SK-N-SH treated with all-trans-retinoic acid at 6 μM for 48 hours (cell line): Measurements from ENCODE around the gene FAM43A.

Experiments
- ATAC-seq: fragments of 200-7000 bp; cut with Tn5 transposase; 3 replicates; pipeline ENCODE4 v1.9.1; 2020; ENCODE audit warnings: mild to moderate bottlenecking, moderate library complexity
- ARNTL ChIP-seq: fragments of 450-650 bp; formaldehyde crosslinking; IDR thresholded peaks from 2 replicates; pipeline ENCODE4 v1.5.0; 2020; ENCODE audit warnings: low read depth, mild to moderate bottlenecking, moderate library complexity, borderline replicate concordance
- BACH2 ChIP-seq: fragments of 250-450 bp; sonication (Bioruptor Pico); IDR thresholded peaks from 2 replicates; pipeline ENCODE4 v1.9.0; 2021; ENCODE audit warnings: mild to moderate bottlenecking, borderline replicate concordance
- ESRRG ChIP-seq: fragments of 250-450 bp; sonication (Bioruptor Pico); IDR thresholded peaks from 2 replicates; pipeline ENCODE4 v1.6.1; 2021; ENCODE audit warnings: mild to moderate bottlenecking
- GLIS3 ChIP-seq: fragments of 250-450 bp; sonication (Bioruptor Pico); IDR thresholded peaks from 2 replicates; pipeline ENCODE4 v1.5.0; 2020; ENCODE audit warnings: mild to moderate bottlenecking, moderate library complexity
- ISL1 ChIP-seq: fragments of 250-450 bp; sonication (Bioruptor Pico); IDR thresholded peaks from 2 replicates; pipeline ENCODE4 v2.1.2; 2022; ENCODE audit warnings: mild to moderate bottlenecking, moderate library complexity
- OSR1 ChIP-seq: fragments of 250-450 bp; sonication (Bioruptor Pico); IDR thresholded peaks from 2 replicates; pipeline ENCODE4 v1.8.0; 2022; ENCODE audit warnings: moderate library complexity, mild to moderate bottlenecking, inconsistent platforms
- RARB ChIP-seq: fragments of 250-450 bp; sonication (Bioruptor Pico); IDR thresholded peaks from 2 replicates; pipeline ENCODE4 v1.8.0; 2021; ENCODE audit warnings: mild to moderate bottlenecking, moderate library complexity
- SNAI2 ChIP-seq: fragments of 250-450 bp; sonication (Bioruptor Pico); IDR thresholded peaks from 2 replicates; pipeline ENCODE4 v1.5.0; 2020; ENCODE audit warnings: mild to moderate bottlenecking, moderate library complexity
- TCF4 ChIP-seq: fragments of 250-450 bp; sonication (Bioruptor Pico); IDR thresholded peaks from 2 replicates; pipeline ENCODE4 v1.8.0; 2021; ENCODE audit warnings: mild to moderate bottlenecking, moderate library complexity, borderline replicate concordance
- ZFP3 ChIP-seq: fragments of 250-450 bp; sonication (Bioruptor Pico); IDR thresholded peaks from 2 replicates; pipeline ENCODE4 v1.5.0; 2020; ENCODE audit warnings: mild to moderate bottlenecking, moderate library complexity
- ZNF70 ChIP-seq: fragments of 450-650 bp; formaldehyde crosslinking; IDR thresholded peaks from 2 replicates; pipeline ENCODE4 v1.5.0; 2020; ENCODE audit warnings: mild to moderate bottlenecking, moderate library complexity
- ZNF8 ChIP-seq: fragments of 450-650 bp; formaldehyde crosslinking; IDR thresholded peaks from 2 replicates; pipeline ENCODE4 v1.5.0; 2020; ENCODE audit warnings: mild to moderate bottlenecking, moderate library complexity
- TF ChIP-seq, protein P1 (sequence below): fragments of 250-450 bp; sonication (Bioruptor Pico); IDR thresholded peaks from 2 replicates; pipeline ENCODE4 v1.5.0; 2020; ENCODE audit warnings: mild to moderate bottlenecking, moderate library complexity
- TF ChIP-seq, protein P2 (sequence below): fragments of 250-450 bp; sonication (Bioruptor Pico); IDR thresholded peaks from 2 replicates; pipeline ENCODE4 v1.5.1; 2021; ENCODE audit warnings: mild to moderate bottlenecking, moderate library complexity
- TF ChIP-seq, protein P3 (sequence below): fragments of 250-450 bp; sonication (Bioruptor Pico); IDR thresholded peaks from 2 replicates; pipeline ENCODE4 v1.5.1; 2020; ENCODE audit warnings: low read depth, mild to moderate bottlenecking, moderate library complexity
- TF ChIP-seq, protein P4 (sequence below): fragments of 250-450 bp; sonication (Bioruptor Pico); IDR thresholded peaks from 2 replicates; pipeline ENCODE4 v1.8.0; 2020; ENCODE audit warnings: mild to moderate bottlenecking, moderate library complexity, borderline replicate concordance

Gene FAM43A, protein sequence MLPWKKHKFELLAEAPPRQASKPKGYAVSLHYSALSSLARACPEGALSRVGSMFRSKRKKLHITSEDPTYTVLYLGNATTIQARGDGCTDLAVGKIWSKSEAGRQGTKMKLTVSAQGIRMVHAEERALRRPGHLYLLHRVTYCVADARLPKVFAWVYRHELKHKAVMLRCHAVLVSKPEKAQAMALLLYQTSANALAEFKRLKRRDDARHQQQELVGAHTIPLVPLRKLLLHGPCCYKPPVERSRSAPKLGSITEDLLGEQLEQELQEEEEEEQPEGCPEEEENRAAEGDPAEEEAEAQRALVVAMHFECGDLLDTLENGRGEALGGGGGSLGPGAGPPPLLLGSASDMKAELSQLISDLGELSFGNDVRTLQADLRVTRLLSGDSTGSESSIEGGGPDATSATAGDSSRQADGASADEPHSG

DNA sequence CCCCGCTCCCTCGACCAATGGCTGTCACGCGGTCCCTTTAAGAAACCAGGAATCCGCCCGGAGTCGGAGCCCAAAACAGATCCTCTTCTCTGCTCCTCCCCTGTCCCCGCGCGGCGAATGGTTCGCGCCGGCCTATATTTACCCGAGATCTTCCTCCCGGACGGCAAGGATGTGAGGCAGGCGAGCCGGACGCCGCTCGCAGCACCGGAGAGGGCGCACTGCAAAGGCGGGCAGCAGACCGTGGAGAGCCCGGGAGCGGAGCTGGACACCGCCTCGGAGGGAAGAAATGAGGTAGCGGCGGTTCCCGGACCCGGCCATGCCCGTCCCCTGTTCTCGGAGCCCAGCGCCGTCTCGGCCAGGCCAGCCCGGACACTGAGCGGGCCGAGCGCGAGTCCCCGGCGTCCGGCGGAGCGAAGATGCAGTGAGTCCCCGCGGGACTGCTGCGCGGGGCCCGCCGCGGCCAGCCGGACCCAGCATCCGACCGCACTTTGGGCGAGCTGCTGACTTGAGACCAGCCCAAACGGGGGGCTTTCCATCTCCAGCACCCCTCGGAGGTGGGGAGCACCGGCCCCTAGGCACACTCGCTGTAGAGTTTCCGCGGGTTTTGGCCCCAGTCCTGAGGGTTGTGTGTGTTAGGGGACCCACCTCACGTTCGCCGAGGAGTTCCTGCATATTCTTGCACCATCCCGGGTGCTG lies at the start of gene FAM43A:
Gene FAM43A (plus strand): TSS at position 166 of the 696 bp plus-strand sequence. CDS start 944 bp downstream, outside the sequence.
- TF ChIP-seq SNAI2 (no peak), ZFP3 (CRISPR knock-in tag) (peak; percentile 73)
- TF ChIP-seq, protein P1, sequence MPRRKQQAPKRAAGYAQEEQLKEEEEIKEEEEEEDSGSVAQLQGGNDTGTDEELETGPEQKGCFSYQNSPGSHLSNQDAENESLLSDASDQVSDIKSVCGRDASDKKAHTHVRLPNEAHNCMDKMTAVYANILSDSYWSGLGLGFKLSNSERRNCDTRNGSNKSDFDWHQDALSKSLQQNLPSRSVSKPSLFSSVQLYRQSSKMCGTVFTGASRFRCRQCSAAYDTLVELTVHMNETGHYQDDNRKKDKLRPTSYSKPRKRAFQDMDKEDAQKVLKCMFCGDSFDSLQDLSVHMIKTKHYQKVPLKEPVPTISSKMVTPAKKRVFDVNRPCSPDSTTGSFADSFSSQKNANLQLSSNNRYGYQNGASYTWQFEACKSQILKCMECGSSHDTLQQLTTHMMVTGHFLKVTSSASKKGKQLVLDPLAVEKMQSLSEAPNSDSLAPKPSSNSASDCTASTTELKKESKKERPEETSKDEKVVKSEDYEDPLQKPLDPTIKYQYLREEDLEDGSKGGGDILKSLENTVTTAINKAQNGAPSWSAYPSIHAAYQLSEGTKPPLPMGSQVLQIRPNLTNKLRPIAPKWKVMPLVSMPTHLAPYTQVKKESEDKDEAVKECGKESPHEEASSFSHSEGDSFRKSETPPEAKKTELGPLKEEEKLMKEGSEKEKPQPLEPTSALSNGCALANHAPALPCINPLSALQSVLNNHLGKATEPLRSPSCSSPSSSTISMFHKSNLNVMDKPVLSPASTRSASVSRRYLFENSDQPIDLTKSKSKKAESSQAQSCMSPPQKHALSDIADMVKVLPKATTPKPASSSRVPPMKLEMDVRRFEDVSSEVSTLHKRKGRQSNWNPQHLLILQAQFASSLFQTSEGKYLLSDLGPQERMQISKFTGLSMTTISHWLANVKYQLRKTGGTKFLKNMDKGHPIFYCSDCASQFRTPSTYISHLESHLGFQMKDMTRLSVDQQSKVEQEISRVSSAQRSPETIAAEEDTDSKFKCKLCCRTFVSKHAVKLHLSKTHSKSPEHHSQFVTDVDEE (CRISPR knock-in tag): 0 out of 2 replicates have a peak, but pooled peaks have one; percentile 7
- ATAC-seq: peak; percentile 90

DNA sequence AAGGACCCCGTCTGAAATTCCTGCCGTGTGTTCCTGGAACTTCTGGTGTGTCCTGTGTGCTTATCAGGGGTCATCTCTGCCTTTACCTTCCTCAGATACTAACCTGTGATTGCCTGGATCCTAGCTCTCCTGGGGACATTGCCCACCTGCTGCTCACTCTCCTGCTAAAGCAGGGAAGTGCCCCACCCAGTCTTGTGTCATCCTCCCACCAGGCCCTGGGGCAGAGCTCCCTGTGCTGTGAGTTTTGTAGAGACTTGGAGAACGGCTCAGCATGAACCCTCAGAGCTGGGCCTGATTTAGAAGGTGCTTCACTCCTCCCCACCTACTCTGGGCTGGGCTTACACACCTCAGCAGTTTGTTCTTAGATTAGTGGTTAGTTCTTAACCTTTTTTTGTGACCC lies 48.6 kb upstream of the FAM43A start:
- TF ChIP-seq SNAI2 (no peak), ZFP3 (CRISPR knock-in tag) (no peak), BACH2 (no peak), GLIS3 (no peak), ZNF70 (CRISPR knock-in tag) (no peak), ESRRG (CRISPR knock-in tag) (no peak), RARB (CRISPR knock-in tag) (no peak), ISL1 (CRISPR knock-in tag) (no peak), TCF4 (CRISPR knock-in tag) (no peak), OSR1 (no peak), ARNTL (CRISPR knock-in tag) (no peak), ZNF8 (no peak)
- TF ChIP-seq, protein P2, sequence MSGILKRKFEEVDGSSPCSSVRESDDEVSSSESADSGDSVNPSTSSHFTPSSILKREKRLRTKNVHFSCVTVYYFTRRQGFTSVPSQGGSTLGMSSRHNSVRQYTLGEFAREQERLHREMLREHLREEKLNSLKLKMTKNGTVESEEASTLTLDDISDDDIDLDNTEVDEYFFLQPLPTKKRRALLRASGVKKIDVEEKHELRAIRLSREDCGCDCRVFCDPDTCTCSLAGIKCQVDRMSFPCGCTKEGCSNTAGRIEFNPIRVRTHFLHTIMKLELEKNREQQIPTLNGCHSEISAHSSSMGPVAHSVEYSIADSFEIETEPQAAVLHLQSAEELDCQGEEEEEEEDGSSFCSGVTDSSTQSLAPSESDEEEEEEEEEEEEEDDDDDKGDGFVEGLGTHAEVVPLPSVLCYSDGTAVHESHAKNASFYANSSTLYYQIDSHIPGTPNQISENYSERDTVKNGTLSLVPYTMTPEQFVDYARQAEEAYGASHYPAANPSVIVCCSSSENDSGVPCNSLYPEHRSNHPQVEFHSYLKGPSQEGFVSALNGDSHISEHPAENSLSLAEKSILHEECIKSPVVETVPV (CRISPR knock-in tag): no peak
- TF ChIP-seq, protein P1 (CRISPR knock-in tag): no peak
- TF ChIP-seq, protein P3, sequence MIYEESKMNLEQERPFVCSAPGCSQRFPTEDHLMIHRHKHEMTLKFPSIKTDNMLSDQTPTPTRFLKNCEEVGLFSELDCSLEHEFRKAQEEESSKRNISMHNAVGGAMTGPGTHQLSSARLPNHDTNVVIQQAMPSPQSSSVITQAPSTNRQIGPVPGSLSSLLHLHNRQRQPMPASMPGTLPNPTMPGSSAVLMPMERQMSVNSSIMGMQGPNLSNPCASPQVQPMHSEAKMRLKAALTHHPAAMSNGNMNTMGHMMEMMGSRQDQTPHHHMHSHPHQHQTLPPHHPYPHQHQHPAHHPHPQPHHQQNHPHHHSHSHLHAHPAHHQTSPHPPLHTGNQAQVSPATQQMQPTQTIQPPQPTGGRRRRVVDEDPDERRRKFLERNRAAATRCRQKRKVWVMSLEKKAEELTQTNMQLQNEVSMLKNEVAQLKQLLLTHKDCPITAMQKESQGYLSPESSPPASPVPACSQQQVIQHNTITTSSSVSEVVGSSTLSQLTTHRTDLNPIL (CRISPR knock-in tag): no peak
- TF ChIP-seq, protein P4, sequence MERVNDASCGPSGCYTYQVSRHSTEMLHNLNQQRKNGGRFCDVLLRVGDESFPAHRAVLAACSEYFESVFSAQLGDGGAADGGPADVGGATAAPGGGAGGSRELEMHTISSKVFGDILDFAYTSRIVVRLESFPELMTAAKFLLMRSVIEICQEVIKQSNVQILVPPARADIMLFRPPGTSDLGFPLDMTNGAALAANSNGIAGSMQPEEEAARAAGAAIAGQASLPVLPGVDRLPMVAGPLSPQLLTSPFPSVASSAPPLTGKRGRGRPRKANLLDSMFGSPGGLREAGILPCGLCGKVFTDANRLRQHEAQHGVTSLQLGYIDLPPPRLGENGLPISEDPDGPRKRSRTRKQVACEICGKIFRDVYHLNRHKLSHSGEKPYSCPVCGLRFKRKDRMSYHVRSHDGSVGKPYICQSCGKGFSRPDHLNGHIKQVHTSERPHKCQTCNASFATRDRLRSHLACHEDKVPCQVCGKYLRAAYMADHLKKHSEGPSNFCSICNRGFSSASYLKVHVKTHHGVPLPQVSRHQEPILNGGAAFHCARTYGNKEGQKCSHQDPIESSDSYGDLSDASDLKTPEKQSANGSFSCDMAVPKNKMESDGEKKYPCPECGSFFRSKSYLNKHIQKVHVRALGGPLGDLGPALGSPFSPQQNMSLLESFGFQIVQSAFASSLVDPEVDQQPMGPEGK (CRISPR knock-in tag): no peak
- ATAC-seq: no peak
